DND-41 (cell line): Measurements from ENCODE around the gene EDN2.

Source experiments
- CTCF ChIP-seq: IDR thresholded peaks from 2 replicates; pipeline ENCODE4 v1.5.1; 2012; ENCODE audit warnings: borderline replicate concordance, low read length, moderate library complexity, mild to moderate bottlenecking; ENCODE audit not compliant: poor library complexity, severe bottlenecking; ENCODE audit errors: extremely low read depth
- EZH2 ChIP-seq: IDR thresholded peaks from 3 replicates; pipeline ENCODE4 v1.6.1; 2012; ENCODE audit warnings: borderline replicate concordance, low read depth, mild to moderate bottlenecking, moderate library complexity, low read length, inconsistent platforms; ENCODE audit not compliant: severe bottlenecking

- TF ChIP-seq CTCF (no peak), EZH2 (no peak)
Measured at GRCh38 chr1:41499591-41499990, 15.1 kb upstream of the EDN2 start.
